ENCODE data around the gene PTPRD. TPM values are rescaled to one million over a fixed set of nuclear protein-coding genes. Genes with fewer than 3 reads are reported as not detected.
"Not testable (repeated sequence)": the region's sequence is repeated elsewhere in the genome, so short reads cannot be mapped to it uniquely, and the experiment has no call there.

Gene PTPRD
- total RNA-seq, 1 experiment from 2014 or later, result not detected

DNA sequence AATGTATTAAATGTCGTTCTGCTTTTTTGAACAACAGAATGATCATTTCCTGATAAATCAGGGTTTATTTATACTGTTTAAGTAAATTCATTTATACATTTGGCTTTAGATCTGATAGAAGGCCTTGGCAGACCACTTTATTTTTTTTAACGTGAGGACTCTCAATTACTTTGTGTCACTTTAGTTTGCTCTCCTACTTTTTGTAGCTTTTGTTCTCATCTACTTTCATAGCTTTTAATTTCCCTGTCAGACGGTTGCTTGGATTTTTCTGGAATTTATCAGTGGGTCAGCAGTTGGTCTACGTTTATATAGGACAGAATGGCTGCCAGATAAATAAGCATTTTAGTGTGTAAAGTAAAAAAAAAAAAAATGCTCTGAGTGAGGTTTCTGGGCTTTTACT lies 1910.9 kb downstream of the PTPRD start:
- intact Hi-C loops (cut with micrococcal nuclease; ENCODE audit: unreplicated experiment), result no loop called here
- peaks cover 43% of the 10 kb centered on the region for H3K27me3 ChIP-seq (replicated peaks; ENCODE audit: insufficient read depth, low read depth, low read length, poor library complexity)
- H3K4me3 ChIP-seq (ENCODE audit: low read depth, low read length, poor library complexity, severe bottlenecking), result no peak overlapping the region
- no peak overlapping the region for H3K27ac ChIP-seq (ENCODE audit: low read depth, low read length, poor library complexity, severe bottlenecking)
- CTCF ChIA-PET, result no interaction called here
- H3K4me1 ChIP-seq (ENCODE audit: insufficient read depth, low read length, poor library complexity, severe bottlenecking), result no peaks in the 10 kb centered on the region
- no peaks in the 10 kb centered on the region for H3K36me3 ChIP-seq (ENCODE audit: insufficient read depth, low read length, poor library complexity, severe bottlenecking)
- BruUV-seq (replicated peaks), result no TSS peak
- no peaks in the 10 kb centered on the region for H3K9me3 ChIP-seq (ENCODE audit: low read depth, low read length, poor library complexity, severe bottlenecking)
- DNase-seq (ENCODE audit: low spot score), result no peak
- POLR2A ChIA-PET (ENCODE audit: low non-redundant PET), result no interaction called here
- TF ChIP-seq, protein P1, sequence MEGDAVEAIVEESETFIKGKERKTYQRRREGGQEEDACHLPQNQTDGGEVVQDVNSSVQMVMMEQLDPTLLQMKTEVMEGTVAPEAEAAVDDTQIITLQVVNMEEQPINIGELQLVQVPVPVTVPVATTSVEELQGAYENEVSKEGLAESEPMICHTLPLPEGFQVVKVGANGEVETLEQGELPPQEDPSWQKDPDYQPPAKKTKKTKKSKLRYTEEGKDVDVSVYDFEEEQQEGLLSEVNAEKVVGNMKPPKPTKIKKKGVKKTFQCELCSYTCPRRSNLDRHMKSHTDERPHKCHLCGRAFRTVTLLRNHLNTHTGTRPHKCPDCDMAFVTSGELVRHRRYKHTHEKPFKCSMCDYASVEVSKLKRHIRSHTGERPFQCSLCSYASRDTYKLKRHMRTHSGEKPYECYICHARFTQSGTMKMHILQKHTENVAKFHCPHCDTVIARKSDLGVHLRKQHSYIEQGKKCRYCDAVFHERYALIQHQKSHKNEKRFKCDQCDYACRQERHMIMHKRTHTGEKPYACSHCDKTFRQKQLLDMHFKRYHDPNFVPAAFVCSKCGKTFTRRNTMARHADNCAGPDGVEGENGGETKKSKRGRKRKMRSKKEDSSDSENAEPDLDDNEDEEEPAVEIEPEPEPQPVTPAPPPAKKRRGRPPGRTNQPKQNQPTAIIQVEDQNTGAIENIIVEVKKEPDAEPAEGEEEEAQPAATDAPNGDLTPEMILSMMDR (conservative IDR thresholded peaks at IDR 0.05; ENCODE audit: low read depth, low read length), result no peak
- no peak for TF ChIP-seq EZH2 (IDR thresholded peaks at IDR 0.05; ENCODE audit: borderline replicate concordance, low read depth, low read length, poor library complexity, severe bottlenecking)

GRCh38 chr9:8697565-8697964 lies 1915.2 kb downstream of the PTPRD start:
- DNase-seq (ENCODE audit: low spot score); BruUV-seq (replicated peaks); H3K27ac ChIP-seq (ENCODE audit: low read depth, low read length, poor library complexity, severe bottlenecking); H3K9me3 ChIP-seq (ENCODE audit: low read depth, low read length, poor library complexity, severe bottlenecking); POLR2A ChIA-PET (ENCODE audit: low non-redundant PET); intact Hi-C loops (cut with micrococcal nuclease; ENCODE audit: unreplicated experiment); H3K36me3 ChIP-seq (ENCODE audit: insufficient read depth, low read length, poor library complexity, severe bottlenecking); H3K4me1 ChIP-seq (ENCODE audit: insufficient read depth, low read length, poor library complexity, severe bottlenecking); CTCF ChIA-PET; H3K4me3 ChIP-seq (ENCODE audit: low read depth, low read length, poor library complexity, severe bottlenecking): not testable (repeated sequence)
- peaks cover 11% of the 10 kb centered on the region for H3K27me3 ChIP-seq (replicated peaks; ENCODE audit: insufficient read depth, low read depth, low read length, poor library complexity)

GRCh38 chr9:8696516-8696915 lies 1916.3 kb downstream of the PTPRD start:
- Histone ChIP-seq H3K36me3 (ENCODE audit: insufficient read depth, low read length, poor library complexity, severe bottlenecking) (no peaks in the 10 kb centered on the region), H3K4me1 (ENCODE audit: insufficient read depth, low read length, poor library complexity, severe bottlenecking) (no peaks in the 10 kb centered on the region), H3K4me3 (ENCODE audit: low read depth, low read length, poor library complexity, severe bottlenecking) (no peak overlapping the region), H3K9me3 (ENCODE audit: low read depth, low read length, poor library complexity, severe bottlenecking) (no peaks in the 10 kb centered on the region), H3K27ac (ENCODE audit: low read depth, low read length, poor library complexity, severe bottlenecking) (no peak overlapping the region), H3K27me3 (replicated peaks; ENCODE audit: insufficient read depth, low read depth, low read length, poor library complexity) (peaks cover 17% of the 10 kb centered on the region)
- ChIA-PET POLR2A (ENCODE audit: low non-redundant PET) (no interaction called here), CTCF (no interaction called here)
- no TSS peak for BruUV-seq (replicated peaks)
- intact Hi-C loops (cut with micrococcal nuclease; ENCODE audit: unreplicated experiment), result no loop called here
- no peak for DNase-seq (ENCODE audit: low spot score)
- TF ChIP-seq, protein P1 (conservative IDR thresholded peaks at IDR 0.05; ENCODE audit: low read depth, low read length), result no peak
- no peak for TF ChIP-seq EZH2 (IDR thresholded peaks at IDR 0.05; ENCODE audit: borderline replicate concordance, low read depth, low read length, poor library complexity, severe bottlenecking)

DNA sequence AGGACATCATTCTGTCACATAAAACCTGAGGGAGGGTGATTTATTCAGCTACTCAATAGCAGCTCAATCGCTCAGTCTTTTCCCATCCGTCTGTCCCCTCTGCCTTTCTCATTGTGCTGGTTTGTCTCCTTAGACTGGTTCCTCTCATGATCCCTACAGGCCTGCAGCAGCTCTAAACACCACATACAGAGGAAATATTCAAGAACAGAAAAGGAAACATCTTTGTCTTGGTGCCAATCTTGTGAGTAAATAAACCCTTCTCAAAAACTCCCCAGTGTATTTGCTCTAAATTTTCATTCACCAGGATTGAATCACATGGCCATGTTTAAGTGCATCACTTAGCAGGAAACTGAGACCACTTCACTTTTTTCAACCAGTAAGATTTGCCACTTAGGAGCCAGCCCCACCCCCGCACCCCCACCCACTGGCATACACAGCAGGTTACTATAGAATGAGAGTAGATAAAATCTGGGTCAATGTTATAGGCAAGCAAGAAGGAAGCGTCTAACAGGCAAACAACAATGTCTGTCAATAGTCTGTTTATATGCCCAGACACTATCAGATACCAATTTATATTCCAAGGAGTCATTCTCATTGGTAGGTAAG lies 1917.7 kb downstream of the PTPRD start:
- no peak overlapping the region for H3K4me3 ChIP-seq (ENCODE audit: low read depth, low read length, poor library complexity, severe bottlenecking)
- no peaks in the 10 kb centered on the region for H3K36me3 ChIP-seq (ENCODE audit: insufficient read depth, low read length, poor library complexity, severe bottlenecking)
- BruUV-seq (replicated peaks), result no TSS peak
- TF ChIP-seq, protein P1 (conservative IDR thresholded peaks at IDR 0.05; ENCODE audit: low read depth, low read length), result no peak
- TF ChIP-seq EZH2 (IDR thresholded peaks at IDR 0.05; ENCODE audit: borderline replicate concordance, low read depth, low read length, poor library complexity, severe bottlenecking), result no peak
- no peaks in the 10 kb centered on the region for H3K4me1 ChIP-seq (ENCODE audit: insufficient read depth, low read length, poor library complexity, severe bottlenecking)
- H3K27me3 ChIP-seq (replicated peaks; ENCODE audit: insufficient read depth, low read depth, low read length, poor library complexity), result peaks cover 20% of the 10 kb centered on the region
- H3K27ac ChIP-seq (ENCODE audit: low read depth, low read length, poor library complexity, severe bottlenecking), result no peak overlapping the region
- intact Hi-C loops (cut with micrococcal nuclease; ENCODE audit: unreplicated experiment), result no loop called here
- ChIA-PET POLR2A (ENCODE audit: low non-redundant PET) (no interaction called here), CTCF (no interaction called here)
- H3K9me3 ChIP-seq (ENCODE audit: low read depth, low read length, poor library complexity, severe bottlenecking), result no peaks in the 10 kb centered on the region
- no peak for DNase-seq (ENCODE audit: low spot score)
